ENCODE data around the gene RAP1B. TPM values are rescaled to one million over a fixed set of nuclear protein-coding genes. Genes with fewer than 3 reads are reported as not detected.

The RAP1B gene
- total RNA-seq: 100 to 1,000 TPM; 162 to 209 TPM

- ATAC-seq (replicated peaks in 1 of 2) (peak; percentile 83 to 87), DNase-seq (peak; percentile 88 to 90)
- Mint-ChIP-seq H3K9me3 (no peaks in the 10 kb centered on the region), H3K4me3 (peak within 1 kb of the TSS; percentile 99 to 100), H3K27ac (peak within 1 kb of the TSS; percentile 99), H3K27me3 (ENCODE audit: low read depth) (no peaks in the 10 kb centered on the region), H3K36me3 (ENCODE audit: insufficient read depth in 2 of 2) (peaks cover 24 to 29% of the 10 kb centered on the region in 2 donors), H3K4me1 (ENCODE audit: low read depth) (peaks cover 59% of the 10 kb centered on the region)
Observed at GRCh38 chr12:68610370-68611093, at the start of gene RAP1B. Gene RAP1B, plus strand, starts transcription at chr12:68610899. Its CDS starts 37,826 bp downstream, at chr12:68648725.

- no peaks in the 10 kb centered on the region for H3K9me3 Mint-ChIP-seq
- H3K4me1 Mint-ChIP-seq (ENCODE audit: low read depth): peaks cover 45% of the 10 kb centered on the region
- no peaks in the 10 kb centered on the region for H3K27me3 Mint-ChIP-seq (ENCODE audit: low read depth)
- no peak overlapping the region for H3K27ac Mint-ChIP-seq
- no peaks in the 10 kb centered on the region for H3K36me3 Mint-ChIP-seq (ENCODE audit: insufficient read depth in 2 of 2)
- no peak overlapping the region for H3K4me3 Mint-ChIP-seq
- ATAC-seq (replicated peaks in 1 of 2) (no peak), DNase-seq (no peak)
Observed at GRCh38 chr12:68561830-68562229, 48.9 kb upstream of the RAP1B start.

GRCh38 chr12:68564166-68564565, 46.5 kb upstream of the RAP1B start:
- Mint-ChIP-seq H3K4me1 (ENCODE audit: low read depth) (peaks cover 34% of the 10 kb centered on the region), H3K36me3 (ENCODE audit: insufficient read depth in 2 of 2) (no peaks in the 10 kb centered on the region), H3K4me3 (peak overlapping the region in 1 of 2 donors; percentile 28), H3K27ac (peak overlapping the region; percentile 25), H3K9me3 (no peaks in the 10 kb centered on the region), H3K27me3 (ENCODE audit: low read depth) (no peaks in the 10 kb centered on the region)
- DNase-seq: no peak
- no peak for ATAC-seq (replicated peaks in 1 of 2)

- peaks cover 22% of the 10 kb centered on the region for H3K4me1 Mint-ChIP-seq (ENCODE audit: low read depth)
- H3K36me3 Mint-ChIP-seq (ENCODE audit: insufficient read depth in 2 of 2): no peaks in the 10 kb centered on the region
- H3K9me3 Mint-ChIP-seq: no peaks in the 10 kb centered on the region
- no peak overlapping the region for H3K4me3 Mint-ChIP-seq
- no peak overlapping the region for H3K27ac Mint-ChIP-seq
- H3K27me3 Mint-ChIP-seq (ENCODE audit: low read depth): no peaks in the 10 kb centered on the region
- peak; percentile 60 to 76 for ATAC-seq (replicated peaks in 1 of 2)
- DNase-seq: no peak
Observed at GRCh38 chr12:68565391-68565903, 45.3 kb upstream of the RAP1B start.

- no peak for ATAC-seq (replicated peaks in 1 of 2)
Observed at GRCh38 chr12:68568922-68569569, 41.7 kb upstream of the RAP1B start.

GRCh38 chr12:68572661-68573060, 38.0 kb upstream of the RAP1B start:
- no peak for DNase-seq
- H3K27ac Mint-ChIP-seq: no peak overlapping the region
- no peaks in the 10 kb centered on the region for H3K9me3 Mint-ChIP-seq
- no peaks in the 10 kb centered on the region for H3K36me3 Mint-ChIP-seq (ENCODE audit: insufficient read depth in 2 of 2)
- no peak overlapping the region for H3K4me3 Mint-ChIP-seq
- H3K27me3 Mint-ChIP-seq (ENCODE audit: low read depth): no peaks in the 10 kb centered on the region
- no peak for ATAC-seq (replicated peaks in 1 of 2)
- H3K4me1 Mint-ChIP-seq (ENCODE audit: low read depth): peaks cover 13% of the 10 kb centered on the region

More at GRCh38 chr12:68568922-68569569, 41.7 kb upstream of the RAP1B start:
- no peak for DNase-seq
- Mint-ChIP-seq H3K27me3 (ENCODE audit: low read depth) (no peaks in the 10 kb centered on the region), H3K9me3 (no peaks in the 10 kb centered on the region), H3K4me1 (ENCODE audit: low read depth) (peaks cover 31% of the 10 kb centered on the region), H3K4me3 (no peak overlapping the region), H3K27ac (no peak overlapping the region), H3K36me3 (ENCODE audit: insufficient read depth in 2 of 2) (no peaks in the 10 kb centered on the region)

- DNase-seq (no peak), ATAC-seq (replicated peaks in 1 of 2) (no peak)
- H3K27me3 Mint-ChIP-seq (ENCODE audit: low read depth): no peaks in the 10 kb centered on the region
- H3K4me1 Mint-ChIP-seq (ENCODE audit: low read depth): peaks cover 21% of the 10 kb centered on the region
- H3K36me3 Mint-ChIP-seq (ENCODE audit: insufficient read depth in 2 of 2): no peaks in the 10 kb centered on the region
- H3K27ac Mint-ChIP-seq: no peak overlapping the region
- H3K9me3 Mint-ChIP-seq: no peaks in the 10 kb centered on the region
- no peak overlapping the region for H3K4me3 Mint-ChIP-seq
Observed at GRCh38 chr12:68573406-68573805, 37.3 kb upstream of the RAP1B start.

- Mint-ChIP-seq H3K36me3 (ENCODE audit: insufficient read depth in 2 of 2) (no peaks in the 10 kb centered on the region), H3K4me1 (ENCODE audit: low read depth) (peaks cover 24% of the 10 kb centered on the region), H3K27ac (no peak overlapping the region), H3K27me3 (ENCODE audit: low read depth) (no peaks in the 10 kb centered on the region), H3K4me3 (no peak overlapping the region), H3K9me3 (no peaks in the 10 kb centered on the region)
- no peak for ATAC-seq (replicated peaks in 1 of 2)
- DNase-seq: no peak
Observed at GRCh38 chr12:68577949-68578348, 32.8 kb upstream of the RAP1B start.

- peaks cover 24% of the 10 kb centered on the region for H3K4me1 Mint-ChIP-seq (ENCODE audit: low read depth)
- H3K36me3 Mint-ChIP-seq (ENCODE audit: insufficient read depth in 2 of 2): no peaks in the 10 kb centered on the region
- no peak for ATAC-seq (replicated peaks in 1 of 2)
- no peaks in the 10 kb centered on the region for H3K27me3 Mint-ChIP-seq (ENCODE audit: low read depth)
- no peaks in the 10 kb centered on the region for H3K9me3 Mint-ChIP-seq
- H3K27ac Mint-ChIP-seq: peak overlapping the region; percentile 74
- peak overlapping the region; percentile 63 to 65 for H3K4me3 Mint-ChIP-seq
- DNase-seq: no peak
Observed at GRCh38 chr12:68578765-68579164, 31.9 kb upstream of the RAP1B start.

- peak overlapping the region; percentile 63 to 65 for H3K4me3 Mint-ChIP-seq
- H3K36me3 Mint-ChIP-seq (ENCODE audit: insufficient read depth in 2 of 2): no peaks in the 10 kb centered on the region
- H3K9me3 Mint-ChIP-seq: no peaks in the 10 kb centered on the region
- peak overlapping the region; percentile 74 for H3K27ac Mint-ChIP-seq
- peaks cover 24% of the 10 kb centered on the region for H3K4me1 Mint-ChIP-seq (ENCODE audit: low read depth)
- DNase-seq (peak in 1 of 2 donors; percentile 7), ATAC-seq (replicated peaks in 1 of 2) (peak; percentile 44 to 72)
- H3K27me3 Mint-ChIP-seq (ENCODE audit: low read depth): no peaks in the 10 kb centered on the region
Observed at GRCh38 chr12:68579254-68579653, 31.4 kb upstream of the RAP1B start.

- no peaks in the 10 kb centered on the region for H3K9me3 Mint-ChIP-seq
Observed at GRCh38 chr12:68580911-68581310, 29.8 kb upstream of the RAP1B start.

GRCh38 chr12:68581926-68582325, 28.8 kb upstream of the RAP1B start:
- ATAC-seq (replicated peaks in 1 of 2) (no peak), DNase-seq (no peak)
- Mint-ChIP-seq H3K27me3 (ENCODE audit: low read depth) (no peaks in the 10 kb centered on the region), H3K4me1 (ENCODE audit: low read depth) (peaks cover 44% of the 10 kb centered on the region), H3K9me3 (no peaks in the 10 kb centered on the region), H3K36me3 (ENCODE audit: insufficient read depth in 2 of 2) (no peaks in the 10 kb centered on the region), H3K4me3 (no peak overlapping the region), H3K27ac (no peak overlapping the region)

More at GRCh38 chr12:68580911-68581310, 29.8 kb upstream of the RAP1B start:
- Mint-ChIP-seq H3K4me3 (no peak overlapping the region), H3K27me3 (ENCODE audit: low read depth) (no peaks in the 10 kb centered on the region), H3K27ac (no peak overlapping the region), H3K36me3 (ENCODE audit: insufficient read depth in 2 of 2) (no peaks in the 10 kb centered on the region), H3K4me1 (ENCODE audit: low read depth) (peaks cover 36% of the 10 kb centered on the region)
- DNase-seq: no peak
- ATAC-seq (replicated peaks in 1 of 2): no peak

GRCh38 chr12:68585966-68586365, 24.7 kb upstream of the RAP1B start:
- H3K9me3 Mint-ChIP-seq: peaks cover 5 to 12% of the 10 kb centered on the region in 2 donors
- H3K27ac Mint-ChIP-seq: no peak overlapping the region
- DNase-seq: no peak
- H3K4me3 Mint-ChIP-seq: no peak overlapping the region
- H3K36me3 Mint-ChIP-seq (ENCODE audit: insufficient read depth in 2 of 2): peaks cover 8 to 19% of the 10 kb centered on the region in 2 donors
- no peak for ATAC-seq (replicated peaks in 1 of 2)
- H3K27me3 Mint-ChIP-seq (ENCODE audit: low read depth): no peaks in the 10 kb centered on the region
- peaks cover 35% of the 10 kb centered on the region for H3K4me1 Mint-ChIP-seq (ENCODE audit: low read depth)
